Measurements from ENCODE around the gene ZNF568. TPM values are rescaled to one million over a fixed set of nuclear protein-coding genes. Genes with fewer than 3 reads are reported as not detected.

Gene ZNF568
- total RNA-seq, 2 donors from 2014 or later = 3.7 to 5.7 TPM

DNA sequence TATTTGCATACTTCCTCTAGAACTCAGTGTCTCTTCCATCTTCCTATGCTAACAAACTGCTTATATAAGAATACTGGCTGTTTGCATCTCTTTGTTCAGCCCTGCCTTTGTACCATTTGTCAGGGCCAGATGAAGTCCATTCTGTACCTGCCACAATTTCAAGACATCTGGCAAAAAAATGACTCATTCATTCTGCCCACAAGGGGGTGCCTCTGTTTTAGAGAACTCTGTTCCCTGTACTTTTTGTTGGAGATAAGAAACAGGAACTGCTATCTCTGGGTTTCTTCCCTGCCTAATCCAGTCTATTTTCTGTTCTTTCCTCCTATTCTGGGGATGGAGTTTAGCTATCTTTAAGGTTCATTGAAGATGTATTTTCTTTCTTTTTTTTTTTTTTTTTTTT is 23.0 kb downstream of the ZNF568 start:
- H3K27me3 Mint-ChIP-seq (ENCODE audit: insufficient read depth) = no peaks in the 10 kb centered on the region
- peaks cover 67% of the 10 kb centered on the region for H3K9me3 ChIP-seq (ENCODE audit: control insufficient read depth, low read length)
- H3K4me1 Mint-ChIP-seq = no peaks in the 10 kb centered on the region
- H3K9me3 Mint-ChIP-seq = peaks cover 25% of the 10 kb centered on the region
- H3K4me3 Mint-ChIP-seq = no peak overlapping the region
- no peaks in the 10 kb centered on the region for H3K27me3 ChIP-seq (ENCODE audit: control insufficient read depth, insufficient read depth, low read length, poor library complexity, severe bottlenecking)
- no peaks in the 10 kb centered on the region for H3K4me1 ChIP-seq (ENCODE audit: control insufficient read depth, insufficient read depth, low read length)
- DNase-seq = no peak
- no peak overlapping the region for H3K4me3 ChIP-seq (ENCODE audit: low read length)
- H3K27ac ChIP-seq (ENCODE audit: low read depth, low read length) = no peak overlapping the region
- peaks cover 62% of the 10 kb centered on the region for H3K36me3 Mint-ChIP-seq (ENCODE audit: low read depth)
- H3K36me3 ChIP-seq (ENCODE audit: control insufficient read depth, insufficient read depth, low read length) = peaks cover 38% of the 10 kb centered on the region
- no peak overlapping the region for H3K9ac ChIP-seq (ENCODE audit: extremely low read depth, low read length, poor library complexity, severe bottlenecking)
- TF ChIP-seq, protein P1, sequence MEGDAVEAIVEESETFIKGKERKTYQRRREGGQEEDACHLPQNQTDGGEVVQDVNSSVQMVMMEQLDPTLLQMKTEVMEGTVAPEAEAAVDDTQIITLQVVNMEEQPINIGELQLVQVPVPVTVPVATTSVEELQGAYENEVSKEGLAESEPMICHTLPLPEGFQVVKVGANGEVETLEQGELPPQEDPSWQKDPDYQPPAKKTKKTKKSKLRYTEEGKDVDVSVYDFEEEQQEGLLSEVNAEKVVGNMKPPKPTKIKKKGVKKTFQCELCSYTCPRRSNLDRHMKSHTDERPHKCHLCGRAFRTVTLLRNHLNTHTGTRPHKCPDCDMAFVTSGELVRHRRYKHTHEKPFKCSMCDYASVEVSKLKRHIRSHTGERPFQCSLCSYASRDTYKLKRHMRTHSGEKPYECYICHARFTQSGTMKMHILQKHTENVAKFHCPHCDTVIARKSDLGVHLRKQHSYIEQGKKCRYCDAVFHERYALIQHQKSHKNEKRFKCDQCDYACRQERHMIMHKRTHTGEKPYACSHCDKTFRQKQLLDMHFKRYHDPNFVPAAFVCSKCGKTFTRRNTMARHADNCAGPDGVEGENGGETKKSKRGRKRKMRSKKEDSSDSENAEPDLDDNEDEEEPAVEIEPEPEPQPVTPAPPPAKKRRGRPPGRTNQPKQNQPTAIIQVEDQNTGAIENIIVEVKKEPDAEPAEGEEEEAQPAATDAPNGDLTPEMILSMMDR (conservative IDR thresholded peaks at IDR 0.05) = peak; percentile 57
- no peak overlapping the region for H3K27ac Mint-ChIP-seq

DNA sequence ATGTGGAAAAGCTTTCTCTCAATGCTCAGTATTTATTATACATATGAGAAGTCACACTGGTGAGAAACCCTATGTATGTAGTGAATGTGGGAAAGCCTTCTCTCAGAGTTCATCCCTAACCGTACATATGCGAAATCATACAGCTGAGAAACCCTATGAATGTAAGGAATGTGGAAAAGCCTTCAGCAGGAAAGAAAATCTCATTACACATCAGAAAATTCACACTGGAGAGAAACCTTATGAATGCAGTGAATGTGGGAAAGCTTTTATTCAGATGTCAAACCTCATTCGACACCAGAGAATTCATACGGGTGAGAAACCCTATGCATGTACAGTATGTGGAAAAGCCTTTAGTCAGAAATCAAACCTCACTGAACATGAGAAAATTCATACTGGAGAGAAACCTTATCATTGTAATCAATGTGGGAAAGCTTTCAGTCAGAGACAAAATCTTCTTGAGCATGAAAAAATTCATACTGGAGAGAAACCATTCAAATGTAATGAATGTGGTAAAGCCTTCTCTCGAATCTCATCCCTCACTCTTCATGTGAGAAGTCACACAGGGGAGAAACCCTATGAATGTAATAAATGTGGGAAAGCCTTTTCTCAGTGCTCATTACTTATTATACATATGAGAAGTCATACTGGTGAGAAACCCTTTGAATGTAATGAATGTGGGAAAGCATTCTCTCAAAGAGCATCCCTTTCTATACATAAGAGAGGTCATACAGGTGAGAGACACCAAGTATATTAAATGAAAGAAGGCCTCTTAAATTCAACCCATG is 34.4 kb downstream of the ZNF568 start:
- peaks cover 79% of the 10 kb centered on the region for H3K9me3 ChIP-seq (ENCODE audit: control insufficient read depth, low read length)

DNA sequence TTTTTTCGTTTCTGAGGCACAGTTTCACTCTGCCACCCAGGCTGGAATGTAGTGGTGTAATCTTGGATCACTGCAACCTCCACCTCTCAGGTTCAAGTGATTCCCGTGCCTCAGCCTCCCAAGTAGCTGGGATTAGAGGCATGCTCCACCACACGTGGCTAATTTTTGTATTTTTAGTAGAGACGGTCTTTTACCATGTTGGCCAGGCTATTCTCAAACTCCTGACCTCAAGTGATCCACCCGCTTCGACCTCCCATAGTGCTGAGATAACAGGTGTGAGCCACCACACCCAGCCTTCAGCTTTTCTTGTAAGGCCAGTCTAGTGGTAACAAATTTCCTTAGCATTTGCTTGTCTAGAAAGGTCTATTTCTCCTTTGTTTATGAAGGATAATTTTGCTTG is 46.2 kb downstream of the ZNF568 start:
- Mint-ChIP-seq H3K27ac (no peak overlapping the region), H3K36me3 (ENCODE audit: low read depth) (peaks cover 5% of the 10 kb centered on the region), H3K27me3 (ENCODE audit: insufficient read depth) (no peaks in the 10 kb centered on the region), H3K9me3 (peaks cover 84% of the 10 kb centered on the region), H3K4me1 (no peaks in the 10 kb centered on the region), H3K4me3 (no peak overlapping the region)
- H3K4me3 ChIP-seq (ENCODE audit: low read length) = no peak overlapping the region
- no peaks in the 10 kb centered on the region for H3K27me3 ChIP-seq (ENCODE audit: control insufficient read depth, insufficient read depth, low read length, poor library complexity, severe bottlenecking)
- no peak overlapping the region for H3K27ac ChIP-seq (ENCODE audit: low read depth, low read length)
- WGBS, 2 experiments (ENCODE audit: insufficient coverage in 1 of 2, insufficient read length in 1 of 2) = 76 to 86% methylated on average over 5 of the region's 6 CpGs
- H3K4me1 ChIP-seq (ENCODE audit: control insufficient read depth, insufficient read depth, low read length) = no peaks in the 10 kb centered on the region
- DNase-seq = no peak
- H3K36me3 ChIP-seq (ENCODE audit: control insufficient read depth, insufficient read depth, low read length) = no peaks in the 10 kb centered on the region
- no peak overlapping the region for H3K9ac ChIP-seq (ENCODE audit: extremely low read depth, low read length, poor library complexity, severe bottlenecking)
- peaks cover 71% of the 10 kb centered on the region for H3K9me3 ChIP-seq (ENCODE audit: control insufficient read depth, low read length)
- TF ChIP-seq, protein P1 (conservative IDR thresholded peaks at IDR 0.05) = no peak

More for the DNA sequence above, 34.4 kb downstream of the ZNF568 start:
- Mint-ChIP-seq H3K4me3 (no peak overlapping the region), H3K27ac (no peak overlapping the region), H3K9me3 (peaks cover 89% of the 10 kb centered on the region), H3K36me3 (ENCODE audit: low read depth) (peaks cover 51% of the 10 kb centered on the region), H3K27me3 (ENCODE audit: insufficient read depth) (no peaks in the 10 kb centered on the region), H3K4me1 (no peaks in the 10 kb centered on the region)
- TF ChIP-seq, protein P1 (conservative IDR thresholded peaks at IDR 0.05) = no peak
- H3K27ac ChIP-seq (ENCODE audit: low read depth, low read length) = no peak overlapping the region
- H3K36me3 ChIP-seq (ENCODE audit: control insufficient read depth, insufficient read depth, low read length) = peaks cover 10% of the 10 kb centered on the region
- no peaks in the 10 kb centered on the region for H3K27me3 ChIP-seq (ENCODE audit: control insufficient read depth, insufficient read depth, low read length, poor library complexity, severe bottlenecking)
- peak overlapping the region; percentile 54 for H3K4me3 ChIP-seq (ENCODE audit: low read length)
- no peak overlapping the region for H3K9ac ChIP-seq (ENCODE audit: extremely low read depth, low read length, poor library complexity, severe bottlenecking)
- DNase-seq = no peak
- 89 to 92% methylated on average over 2 to 3 of the region's 5 CpGs for WGBS, 2 experiments (ENCODE audit: insufficient coverage in 1 of 2, insufficient read length in 1 of 2)
- H3K4me1 ChIP-seq (ENCODE audit: control insufficient read depth, insufficient read depth, low read length) = no peaks in the 10 kb centered on the region

Measured in endodermal cell (in vitro differentiated cells).